ENCODE measurements around the gene SEMA3C. TPM values are rescaled to one million over a fixed set of nuclear protein-coding genes. Genes with fewer than 3 reads are reported as not detected.

SEMA3C gene
- total and polyA plus RNA-seq, 4 donors: 3.3 to 86.8 (median 15.9) TPM

DNA sequence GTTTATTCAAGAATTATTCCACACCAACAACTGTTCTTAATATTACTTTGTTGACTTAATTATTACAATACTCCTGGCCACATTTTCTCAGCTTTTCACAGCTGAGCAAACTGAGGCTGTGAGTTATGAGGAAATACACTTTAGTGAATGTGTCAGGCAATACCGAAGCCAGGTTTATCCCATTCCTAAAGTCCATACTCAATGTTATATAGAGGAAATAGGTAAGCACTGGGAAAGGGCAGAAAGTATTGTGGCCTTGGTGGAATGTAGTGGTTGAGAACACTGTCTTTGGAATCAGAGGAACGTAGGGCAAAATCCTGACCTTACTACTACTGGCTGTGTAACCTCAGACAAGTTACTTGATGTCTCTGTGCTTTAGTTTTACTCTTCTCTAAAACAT, 169.6 kb downstream of the SEMA3C start:
- Histone ChIP-seq H3K36me3 (ENCODE audit: control insufficient read depth in 1 of 2, insufficient read depth in 2 of 2, low read length in 1 of 2) (no peaks in the 10 kb centered on the region), H3K9me3 (ENCODE audit: control insufficient read depth, low read length) (no peaks in the 10 kb centered on the region), H3K4me1 (ENCODE audit: control insufficient read depth in 1 of 2, insufficient read depth in 2 of 2, low read length in 2 of 2) (no peaks in the 10 kb centered on the region), H3K27me3 (ENCODE audit: control insufficient read depth in 1 of 2, insufficient read depth in 2 of 2, low read length in 1 of 2) (no peaks in the 10 kb centered on the region), H3K27ac (ENCODE audit: low read depth in 1 of 2, low read length in 2 of 2) (no peak overlapping the region), H3K4me3 (ENCODE audit: low read length in 2 of 2) (no peak overlapping the region)
- 79 to 82% methylated on average over 2 of the region's 2 CpGs for WGBS, 2 donors
- ATAC-seq (ENCODE audit: low FRiP score): no peak
- no peak for DNase-seq
- intact Hi-C loops (cut with DNase I): no loop called here

DNA sequence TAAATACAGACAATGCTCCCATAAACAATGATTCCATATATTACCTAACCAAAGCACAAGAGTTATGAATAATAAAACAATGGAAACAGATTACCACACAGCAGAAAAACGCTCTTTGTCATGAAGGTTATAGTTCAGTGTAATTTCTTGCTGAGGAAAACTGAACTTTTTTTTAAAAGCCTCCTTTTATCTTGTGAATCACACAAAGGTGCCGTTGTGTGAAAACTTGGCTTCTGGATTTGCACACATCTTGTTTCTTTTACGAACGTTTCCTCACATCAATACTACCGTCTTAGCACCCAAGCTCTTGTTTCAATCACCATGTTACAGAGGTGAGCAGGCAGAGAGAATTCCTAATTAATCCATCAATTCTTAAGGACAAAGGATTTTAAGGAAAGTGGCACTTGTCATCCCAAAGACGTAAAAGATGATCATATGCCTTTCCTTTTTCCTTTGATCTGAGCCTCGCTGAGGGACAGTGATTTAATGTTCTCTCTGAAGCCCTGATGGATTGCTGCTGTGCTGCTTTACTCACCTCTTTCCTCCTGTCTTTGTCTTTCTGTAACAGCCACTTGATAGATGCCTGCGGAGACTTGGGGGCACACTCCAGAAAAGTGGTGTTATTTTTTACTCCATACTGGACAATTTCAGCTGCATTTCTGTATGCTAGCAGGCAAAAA, 170.3 kb downstream of the SEMA3C start:
- Histone ChIP-seq H3K27me3 (ENCODE audit: control insufficient read depth in 1 of 2, insufficient read depth in 2 of 2, low read length in 1 of 2) (no peaks in the 10 kb centered on the region), H3K36me3 (ENCODE audit: control insufficient read depth in 1 of 2, insufficient read depth in 2 of 2, low read length in 1 of 2) (no peaks in the 10 kb centered on the region), H3K4me1 (ENCODE audit: control insufficient read depth in 1 of 2, insufficient read depth in 2 of 2, low read length in 2 of 2) (no peaks in the 10 kb centered on the region), H3K27ac (ENCODE audit: low read depth in 1 of 2, low read length in 2 of 2) (no peak overlapping the region), H3K4me3 (ENCODE audit: low read length in 2 of 2) (no peak overlapping the region), H3K9me3 (ENCODE audit: control insufficient read depth, low read length) (no peaks in the 10 kb centered on the region)
- intact Hi-C loops (cut with DNase I): no loop called here
- 66 to 71% methylated on average over 8 of the region's 8 CpGs for WGBS, 2 donors
- no peak for ATAC-seq (ENCODE audit: low FRiP score)
- DNase-seq: no peak

DNA sequence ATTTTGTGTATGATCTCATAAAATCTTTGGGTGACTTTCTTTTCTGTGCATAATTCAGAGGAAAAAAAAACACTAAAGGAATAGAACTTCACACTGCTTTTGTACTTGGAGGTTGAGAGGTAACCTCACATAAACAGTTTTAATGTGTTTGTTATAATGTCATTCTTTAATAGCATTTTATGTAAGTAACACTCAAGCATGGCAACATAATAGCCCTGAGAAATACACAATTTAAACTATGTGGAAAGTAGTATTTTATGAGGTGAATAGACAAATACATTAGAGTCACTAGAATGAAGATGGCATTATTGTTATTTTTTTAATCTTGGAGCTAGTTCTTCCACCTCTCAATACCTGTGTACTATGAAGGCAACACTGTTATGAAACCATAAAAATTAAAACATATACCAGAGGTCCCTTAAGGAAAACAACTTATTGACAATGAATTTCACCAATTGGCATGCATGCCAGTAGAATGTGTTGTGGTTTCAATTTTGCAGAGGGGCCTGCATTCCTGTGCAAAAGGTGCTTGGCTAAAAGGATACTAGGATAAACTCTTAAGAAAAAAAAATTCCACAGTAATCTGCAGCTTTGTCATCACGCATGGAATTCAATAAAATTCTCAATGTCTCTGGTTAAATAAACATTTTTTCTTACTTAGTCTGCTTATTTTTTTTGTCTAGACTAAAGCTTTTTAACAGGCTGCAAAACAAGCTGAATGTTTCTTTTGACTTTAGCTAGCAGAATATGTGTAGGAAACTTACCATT, 177.9 kb downstream of the SEMA3C start:
- no peak for DNase-seq
- WGBS, 2 donors: 2 to 4% methylated on average over 1 of the region's 1 CpG
- ATAC-seq (ENCODE audit: low FRiP score): no peak
- Histone ChIP-seq H3K9me3 (ENCODE audit: control insufficient read depth, low read length) (no peaks in the 10 kb centered on the region), H3K4me1 (ENCODE audit: control insufficient read depth in 1 of 2, insufficient read depth in 2 of 2, low read length in 2 of 2) (no peaks in the 10 kb centered on the region), H3K27me3 (ENCODE audit: control insufficient read depth in 1 of 2, insufficient read depth in 2 of 2, low read length in 1 of 2) (no peaks in the 10 kb centered on the region), H3K36me3 (ENCODE audit: control insufficient read depth in 1 of 2, insufficient read depth in 2 of 2, low read length in 1 of 2) (no peaks in the 10 kb centered on the region), H3K4me3 (ENCODE audit: low read length in 2 of 2) (no peak overlapping the region), H3K27ac (ENCODE audit: low read depth in 1 of 2, low read length in 2 of 2) (no peak overlapping the region)
- intact Hi-C loops (cut with DNase I): no loop called here

DNA sequence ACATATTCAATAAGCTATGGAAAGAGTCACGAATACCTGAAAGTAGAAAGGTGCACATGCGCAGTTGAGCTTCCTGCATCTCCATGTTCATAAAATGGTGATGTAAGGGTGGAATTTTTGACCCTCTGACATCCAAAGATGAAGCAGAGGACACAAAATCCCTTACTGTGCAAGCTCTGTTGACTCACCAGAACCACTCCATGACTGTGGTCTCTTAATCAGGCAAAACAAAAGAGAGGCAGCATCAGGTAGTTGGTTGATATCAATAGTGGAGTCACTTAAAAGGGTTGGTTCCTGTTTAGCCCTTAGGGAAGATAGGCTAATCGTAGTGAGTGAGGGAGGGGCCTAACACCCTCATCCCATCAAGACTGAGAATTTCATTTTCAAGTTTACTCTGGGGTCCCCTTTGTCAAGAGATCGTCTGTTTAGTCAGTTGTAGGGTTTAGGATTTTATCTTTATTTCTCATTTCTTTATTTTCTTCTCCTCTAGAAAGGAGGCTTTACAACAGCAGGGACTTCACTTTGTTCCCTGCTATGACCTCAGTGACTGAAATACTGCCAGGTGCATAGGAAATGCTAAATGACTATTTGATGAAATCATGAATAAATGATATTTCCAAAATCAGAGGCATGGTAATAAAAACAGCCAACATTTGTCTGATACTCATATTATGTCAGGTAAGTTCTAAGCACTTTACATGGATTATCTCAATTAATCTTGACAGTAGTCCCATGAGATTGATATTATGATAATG, 182.3 kb downstream of the SEMA3C start:
- H3K36me3 ChIP-seq (ENCODE audit: control insufficient read depth in 1 of 2, insufficient read depth in 2 of 2, low read length in 1 of 2): no peaks in the 10 kb centered on the region
- ATAC-seq (ENCODE audit: low FRiP score) (no peak), DNase-seq (no peak)
- no peak overlapping the region for H3K4me3 ChIP-seq (ENCODE audit: low read length in 2 of 2)
- H3K27me3 ChIP-seq (ENCODE audit: control insufficient read depth in 1 of 2, insufficient read depth in 2 of 2, low read length in 1 of 2): no peaks in the 10 kb centered on the region
- no peaks in the 10 kb centered on the region for H3K4me1 ChIP-seq (ENCODE audit: control insufficient read depth in 1 of 2, insufficient read depth in 2 of 2, low read length in 2 of 2)
- H3K27ac ChIP-seq (ENCODE audit: low read depth in 1 of 2, low read length in 2 of 2): no peak overlapping the region
- no peaks in the 10 kb centered on the region for H3K9me3 ChIP-seq (ENCODE audit: control insufficient read depth, low read length)
- intact Hi-C loops (cut with DNase I): no loop called here
- WGBS, 2 donors: 90 to 91% methylated on average over 4 of the region's 4 CpGs

DNA sequence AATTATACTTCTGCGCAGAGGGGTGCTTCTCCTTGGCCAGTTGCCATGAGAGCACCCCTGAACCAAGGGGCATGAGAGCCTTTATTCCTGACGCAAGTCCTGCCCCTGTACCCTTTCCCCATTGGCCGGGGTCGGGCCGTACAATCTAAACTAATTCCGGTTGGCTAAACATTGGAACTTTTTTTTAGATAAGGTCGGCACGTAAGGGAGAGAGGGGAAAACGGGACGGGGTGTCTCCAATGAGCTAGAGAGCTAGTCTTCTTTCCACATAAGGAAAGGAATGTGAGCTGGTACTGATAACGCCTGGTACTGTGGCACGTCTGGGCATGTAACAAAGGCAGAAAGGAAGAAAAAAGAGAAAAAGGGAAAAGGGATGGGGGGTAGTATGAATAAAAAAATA, 183.5 kb downstream of the SEMA3C start:
- ATAC-seq (ENCODE audit: low FRiP score) (no peak), DNase-seq (no peak)
- Histone ChIP-seq H3K4me1 (ENCODE audit: control insufficient read depth in 1 of 2, insufficient read depth in 2 of 2, low read length in 2 of 2) (no peaks in the 10 kb centered on the region), H3K4me3 (ENCODE audit: low read length in 2 of 2) (no peak overlapping the region), H3K27me3 (ENCODE audit: control insufficient read depth in 1 of 2, insufficient read depth in 2 of 2, low read length in 1 of 2) (no peaks in the 10 kb centered on the region), H3K9me3 (ENCODE audit: control insufficient read depth, low read length) (no peaks in the 10 kb centered on the region), H3K27ac (ENCODE audit: low read depth in 1 of 2, low read length in 2 of 2) (no peak overlapping the region), H3K36me3 (ENCODE audit: control insufficient read depth in 1 of 2, insufficient read depth in 2 of 2, low read length in 1 of 2) (no peaks in the 10 kb centered on the region)
- WGBS, 2 donors: 73 to 76% methylated on average over 12 of the region's 12 CpGs
- intact Hi-C loops (cut with DNase I): no loop called here

DNA sequence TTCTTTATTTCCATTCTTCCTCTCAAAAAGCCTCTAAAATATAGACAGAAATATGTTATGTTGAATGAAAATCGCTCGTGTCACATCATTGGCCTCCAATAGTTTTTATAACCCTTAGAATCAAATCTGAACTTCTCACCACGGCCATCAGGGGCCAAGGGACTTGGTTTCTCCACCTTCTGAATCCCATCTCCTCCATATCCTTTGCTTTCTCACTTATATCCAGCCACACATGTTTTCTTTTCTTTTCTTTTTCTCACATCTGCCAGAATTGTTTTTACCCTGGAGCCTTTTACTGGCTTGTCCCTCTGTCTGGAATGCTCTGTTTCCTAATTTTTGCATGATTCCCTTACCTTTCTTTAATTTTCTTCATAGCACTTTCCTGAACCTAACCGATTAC, 184.8 kb downstream of the SEMA3C start:
- Histone ChIP-seq H3K4me3 (ENCODE audit: low read length in 2 of 2) (no peak overlapping the region), H3K4me1 (ENCODE audit: control insufficient read depth in 1 of 2, insufficient read depth in 2 of 2, low read length in 2 of 2) (peaks cover 0 to 3% of the 10 kb centered on the region in 2 donors), H3K36me3 (ENCODE audit: control insufficient read depth in 1 of 2, insufficient read depth in 2 of 2, low read length in 1 of 2) (no peaks in the 10 kb centered on the region), H3K27me3 (ENCODE audit: control insufficient read depth in 1 of 2, insufficient read depth in 2 of 2, low read length in 1 of 2) (no peaks in the 10 kb centered on the region), H3K9me3 (ENCODE audit: control insufficient read depth, low read length) (no peaks in the 10 kb centered on the region), H3K27ac (ENCODE audit: low read depth in 1 of 2, low read length in 2 of 2) (no peak overlapping the region)
- DNase-seq: no peak
- intact Hi-C loops (cut with DNase I): loop anchor here in 1 of 2 donors (5.0 kb wide), 1 partner anchor 48 kb away; no protein-coding TSS in a partner anchor
- ATAC-seq (ENCODE audit: low FRiP score): no peak
- WGBS, 2 donors: 90 to 91% methylated on average over 4 of the region's 4 CpGs

DNA sequence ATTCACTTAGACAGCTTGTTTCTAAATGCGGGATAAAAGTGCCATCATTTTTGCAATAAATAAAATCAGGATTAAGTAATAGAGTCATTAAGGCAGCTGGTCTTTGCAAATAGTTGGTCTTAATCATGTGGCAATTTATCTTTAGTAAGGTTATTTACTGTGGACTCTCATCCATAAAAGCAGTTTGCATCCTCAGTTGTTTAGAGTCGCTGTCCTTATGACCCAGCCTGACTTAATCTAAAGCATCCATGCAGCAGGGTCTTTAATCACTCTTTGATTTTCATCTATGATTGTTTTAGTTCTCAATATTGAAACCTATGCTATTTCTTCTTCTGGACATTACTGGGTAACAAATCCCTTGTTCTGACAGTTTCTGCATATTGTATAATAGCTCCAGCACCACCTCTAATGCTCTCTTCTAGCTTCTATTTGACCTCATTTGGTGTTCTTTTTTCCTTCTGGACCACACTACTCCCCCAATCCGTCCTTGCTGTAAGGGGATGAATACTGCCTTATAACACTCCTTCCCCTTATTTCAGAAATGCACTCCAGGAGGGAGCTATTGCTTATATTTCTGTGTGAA, 185.4 kb downstream of the SEMA3C start:
- intact Hi-C loops (cut with DNase I): loop anchor here in 1 of 2 donors (5.0 kb wide), 1 partner anchor 49 kb away; no protein-coding TSS in a partner anchor
- Histone ChIP-seq H3K27me3 (ENCODE audit: control insufficient read depth in 1 of 2, insufficient read depth in 2 of 2, low read length in 1 of 2) (no peaks in the 10 kb centered on the region), H3K4me3 (ENCODE audit: low read length in 2 of 2) (no peak overlapping the region), H3K9me3 (ENCODE audit: control insufficient read depth, low read length) (no peaks in the 10 kb centered on the region), H3K36me3 (ENCODE audit: control insufficient read depth in 1 of 2, insufficient read depth in 2 of 2, low read length in 1 of 2) (no peaks in the 10 kb centered on the region), H3K27ac (ENCODE audit: low read depth in 1 of 2, low read length in 2 of 2) (no peak overlapping the region), H3K4me1 (ENCODE audit: control insufficient read depth in 1 of 2, insufficient read depth in 2 of 2, low read length in 2 of 2) (peaks cover 0 to 3% of the 10 kb centered on the region in 2 donors)
- WGBS, 2 donors: 59% methylated on average over 3 of the region's 3 CpGs
- ATAC-seq (ENCODE audit: low FRiP score) (no peak), DNase-seq (no peak)

DNA sequence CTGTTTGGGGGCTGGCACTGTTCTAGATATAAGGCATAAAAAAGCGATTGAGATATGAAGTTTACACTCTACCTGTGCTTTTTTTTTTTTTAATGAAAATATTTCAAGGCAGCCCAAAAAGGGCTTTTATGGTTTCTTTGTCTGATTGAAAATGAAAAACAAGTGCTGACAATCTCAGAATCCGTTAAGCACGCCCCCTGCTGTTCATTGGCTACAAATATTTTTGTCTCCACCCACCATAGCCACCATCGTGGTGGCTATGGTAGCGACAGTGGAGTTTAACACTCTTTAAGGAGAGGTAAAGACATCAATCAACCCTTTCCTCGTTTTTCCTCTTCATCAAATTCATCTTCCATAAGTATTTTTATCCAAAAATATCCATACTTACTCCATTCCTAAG, 186.2 kb downstream of the SEMA3C start:
- 65% methylated on average over 6 of the region's 6 CpGs for WGBS, 2 donors
- H3K27me3 ChIP-seq (ENCODE audit: control insufficient read depth in 1 of 2, insufficient read depth in 2 of 2, low read length in 1 of 2): no peaks in the 10 kb centered on the region
- no peak overlapping the region for H3K27ac ChIP-seq (ENCODE audit: low read depth in 1 of 2, low read length in 2 of 2)
- DNase-seq (no peak), ATAC-seq (ENCODE audit: low FRiP score) (no peak)
- H3K4me3 ChIP-seq (ENCODE audit: low read length in 2 of 2): no peak overlapping the region
- intact Hi-C loops (cut with DNase I): loop anchor here in 1 of 2 donors (5.0 kb wide), 1 partner anchor 50 kb away; no protein-coding TSS in a partner anchor
- no peaks in the 10 kb centered on the region for H3K36me3 ChIP-seq (ENCODE audit: control insufficient read depth in 1 of 2, insufficient read depth in 2 of 2, low read length in 1 of 2)
- no peaks in the 10 kb centered on the region for H3K9me3 ChIP-seq (ENCODE audit: control insufficient read depth, low read length)
- peaks cover 0 to 3% of the 10 kb centered on the region in 2 donors for H3K4me1 ChIP-seq (ENCODE audit: control insufficient read depth in 1 of 2, insufficient read depth in 2 of 2, low read length in 2 of 2)
